ENCODE results near the gene IDUA.
A peak's percentile ranks its signal among the peaks of the same experiment; 100 is the strongest.
"Not testable (repeated sequence)": the region's sequence is repeated elsewhere in the genome, so short reads cannot be mapped to it uniquely, and the experiment has no call there.

Gene IDUA

DNA sequence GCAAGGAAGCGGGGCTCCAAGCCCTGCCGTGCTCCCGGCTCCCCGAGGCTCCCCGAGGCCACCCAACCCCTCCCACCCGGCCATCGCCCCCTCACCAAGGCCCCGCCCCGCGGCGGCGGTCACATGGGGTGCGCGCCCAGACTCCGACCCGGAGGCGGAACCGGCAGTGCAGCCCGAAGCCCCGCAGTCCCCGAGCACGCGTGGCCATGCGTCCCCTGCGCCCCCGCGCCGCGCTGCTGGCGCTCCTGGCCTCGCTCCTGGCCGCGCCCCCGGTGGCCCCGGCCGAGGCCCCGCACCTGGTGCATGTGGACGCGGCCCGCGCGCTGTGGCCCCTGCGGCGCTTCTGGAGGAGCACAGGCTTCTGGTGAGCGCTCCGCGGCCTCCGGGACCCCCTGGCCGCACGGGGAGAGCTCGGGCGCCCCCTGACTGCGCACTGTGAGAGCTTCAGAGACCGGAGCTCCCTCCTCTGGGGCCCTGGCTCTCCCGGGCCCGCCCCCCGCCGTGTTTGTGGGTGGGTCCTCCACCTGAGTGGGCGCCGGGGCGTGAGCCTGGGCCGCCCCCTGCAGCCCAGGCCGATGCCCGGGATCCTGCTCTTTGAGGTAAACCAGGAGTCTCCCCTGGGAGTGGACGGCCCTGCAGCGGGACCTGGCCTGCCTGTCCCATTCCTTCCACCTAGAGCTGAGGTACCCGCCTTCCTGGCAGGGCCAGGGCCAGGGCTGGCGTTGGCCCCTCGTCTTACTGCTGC is at the start of gene IDUA:
TSS of gene IDUA (plus strand) at position 166 of the 745 bp plus-strand sequence. CDS start at position 207, 41 bp downstream.
- DNase-seq (ENCODE audit: low read depth): peak; percentile 76

DNA sequence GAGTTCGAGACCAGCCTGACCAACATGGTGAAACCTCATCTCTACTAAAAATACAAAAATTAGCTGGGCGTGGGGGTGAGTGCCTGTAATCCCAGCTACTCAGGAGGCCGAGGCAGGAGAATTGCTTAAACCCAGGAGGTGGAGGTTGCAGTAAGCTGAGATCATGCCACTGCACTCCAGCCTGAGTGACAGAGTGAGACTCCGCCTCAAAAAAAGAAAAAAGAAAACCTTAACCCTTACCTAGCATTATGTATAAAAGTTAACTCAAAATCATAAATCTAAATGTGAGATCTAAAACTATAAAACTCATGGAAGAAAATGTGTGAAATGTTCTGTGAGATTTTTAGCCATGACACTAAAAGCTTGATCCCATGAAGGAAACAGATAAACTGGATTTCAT is 47.3 kb upstream of the IDUA start:
- not testable (repeated sequence) for DNase-seq (ENCODE audit: low read depth)

DNA sequence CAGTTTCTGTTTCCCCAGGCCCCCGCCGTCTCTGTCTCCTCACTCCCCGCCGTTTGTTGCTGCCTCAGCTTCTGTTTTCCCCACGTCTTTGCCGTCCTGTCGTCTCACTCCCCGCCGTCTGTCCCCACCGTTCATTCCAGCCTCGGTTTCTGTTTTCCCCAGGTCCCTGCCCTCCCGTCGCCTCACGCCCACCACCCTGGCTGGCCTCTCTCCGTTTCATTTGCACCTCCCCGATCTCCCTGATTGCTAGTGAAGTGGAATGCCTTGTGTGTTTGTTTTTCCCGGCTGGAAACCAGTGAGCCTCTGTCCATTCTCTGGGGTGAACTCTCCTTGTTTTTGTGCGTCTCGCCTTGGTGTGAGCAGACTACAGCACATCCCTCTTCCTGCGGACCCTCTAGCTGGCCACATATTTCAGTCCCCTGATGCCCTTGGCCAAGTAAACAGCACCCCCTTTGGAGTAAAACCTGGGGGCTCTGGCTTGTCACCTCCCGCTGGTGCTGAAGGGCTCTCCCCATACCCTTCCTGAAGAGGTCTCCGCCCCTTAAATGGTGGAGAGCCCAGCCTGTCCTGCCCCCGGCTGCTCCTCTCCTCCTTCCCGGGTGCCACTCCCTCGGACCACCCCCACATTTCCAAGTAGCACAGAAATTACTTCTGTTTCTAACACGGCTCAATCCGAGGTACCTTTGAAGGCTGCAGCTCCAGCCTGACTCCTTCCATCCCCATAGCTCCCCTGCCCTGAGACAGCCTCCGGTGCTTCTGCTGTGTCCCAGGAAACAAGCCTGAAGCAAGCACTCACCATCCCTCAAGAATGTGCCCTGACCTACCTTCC is 41.4 kb upstream of the IDUA start:
- DNase-seq (ENCODE audit: low read depth): no peak

DNA sequence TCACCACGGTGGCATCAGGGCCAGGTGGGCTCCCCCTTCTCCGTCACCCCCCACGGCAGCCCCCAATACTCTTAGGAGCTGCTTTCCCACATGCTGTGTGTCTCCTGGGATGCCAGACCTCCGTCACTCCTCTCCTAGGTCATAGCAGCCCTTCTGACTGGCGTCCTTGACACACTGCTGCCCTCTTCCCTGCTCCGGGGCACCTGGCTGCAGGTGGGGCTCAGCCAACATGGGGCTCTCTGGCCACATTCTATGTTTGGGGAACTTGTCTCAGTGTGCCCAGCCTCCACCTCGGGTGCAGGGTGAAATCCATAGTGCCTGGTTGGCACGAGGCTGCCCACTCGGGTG is 40.8 kb upstream of the IDUA start:
- no peak for DNase-seq (ENCODE audit: low read depth)

DNA sequence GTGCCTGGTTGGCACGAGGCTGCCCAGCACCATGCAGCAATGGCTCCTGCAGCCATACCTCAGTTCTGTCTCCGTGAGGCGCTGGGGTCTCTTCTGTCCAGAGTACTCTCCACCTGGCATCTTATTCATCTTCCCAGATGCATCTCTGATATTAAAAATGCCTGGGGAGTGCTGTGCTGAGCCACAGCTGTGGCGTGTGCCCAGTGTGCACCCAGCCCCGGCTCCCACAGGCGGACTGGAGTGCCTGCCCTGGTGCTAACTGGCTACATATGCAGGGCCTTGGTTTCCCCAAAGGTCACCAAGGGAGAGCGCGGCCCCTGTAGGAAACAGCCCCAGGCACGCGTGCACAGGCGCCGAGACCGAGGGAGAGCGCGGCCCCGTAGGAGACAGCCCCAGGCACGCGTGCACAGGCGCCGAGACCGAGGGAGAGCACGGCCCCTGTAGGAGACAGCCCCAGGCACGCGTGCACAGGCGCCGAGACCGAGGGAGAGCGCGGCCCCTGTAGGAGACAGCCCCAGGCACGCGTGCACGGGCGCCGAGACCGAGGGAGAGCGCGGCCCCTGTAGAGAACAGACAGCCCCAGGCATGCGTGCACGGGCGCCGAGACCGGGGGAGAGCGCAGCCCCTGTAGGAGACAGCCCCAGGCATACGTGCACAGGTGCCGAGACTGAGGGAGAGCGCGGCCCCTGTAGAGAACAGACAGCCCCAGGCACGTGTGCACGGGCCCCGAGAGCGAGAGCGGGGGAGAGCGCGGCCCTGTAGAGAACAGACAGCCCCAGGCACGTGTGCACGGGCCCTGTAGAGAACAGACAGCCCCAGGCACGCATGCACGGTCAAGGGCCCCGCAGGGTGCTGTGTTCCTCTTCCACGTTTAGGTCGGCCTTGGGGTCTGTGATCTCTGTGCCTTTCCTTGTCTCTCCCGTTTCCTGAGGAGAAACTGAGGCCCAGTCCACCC is 40.0 kb upstream of the IDUA start:
- no peak for DNase-seq (ENCODE audit: low read depth)

DNA sequence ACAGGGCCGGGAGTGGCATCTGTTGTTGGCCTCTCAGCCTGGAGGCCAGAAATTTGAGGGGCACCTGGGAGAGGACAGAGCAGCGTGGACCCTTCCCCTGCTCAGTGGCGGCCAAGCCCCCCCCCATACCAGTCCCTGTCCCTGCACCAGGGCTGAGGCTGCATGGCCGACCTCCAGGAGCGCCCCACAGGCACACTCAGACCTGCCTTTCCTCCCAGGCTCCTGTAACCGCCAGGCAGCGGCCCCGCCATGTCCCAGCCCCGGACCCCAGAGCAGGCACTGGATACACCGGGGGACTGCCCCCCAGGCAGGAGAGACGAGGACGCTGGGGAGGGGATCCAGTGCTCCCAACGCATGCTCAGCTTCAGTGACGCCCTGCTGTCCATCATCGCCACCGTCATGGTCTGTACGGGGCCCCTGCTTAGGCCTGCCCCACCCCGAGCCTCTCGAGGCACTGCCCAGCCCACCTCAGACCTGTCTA is 39.3 kb upstream of the IDUA start:
- no peak for DNase-seq (ENCODE audit: low read depth)

DNA sequence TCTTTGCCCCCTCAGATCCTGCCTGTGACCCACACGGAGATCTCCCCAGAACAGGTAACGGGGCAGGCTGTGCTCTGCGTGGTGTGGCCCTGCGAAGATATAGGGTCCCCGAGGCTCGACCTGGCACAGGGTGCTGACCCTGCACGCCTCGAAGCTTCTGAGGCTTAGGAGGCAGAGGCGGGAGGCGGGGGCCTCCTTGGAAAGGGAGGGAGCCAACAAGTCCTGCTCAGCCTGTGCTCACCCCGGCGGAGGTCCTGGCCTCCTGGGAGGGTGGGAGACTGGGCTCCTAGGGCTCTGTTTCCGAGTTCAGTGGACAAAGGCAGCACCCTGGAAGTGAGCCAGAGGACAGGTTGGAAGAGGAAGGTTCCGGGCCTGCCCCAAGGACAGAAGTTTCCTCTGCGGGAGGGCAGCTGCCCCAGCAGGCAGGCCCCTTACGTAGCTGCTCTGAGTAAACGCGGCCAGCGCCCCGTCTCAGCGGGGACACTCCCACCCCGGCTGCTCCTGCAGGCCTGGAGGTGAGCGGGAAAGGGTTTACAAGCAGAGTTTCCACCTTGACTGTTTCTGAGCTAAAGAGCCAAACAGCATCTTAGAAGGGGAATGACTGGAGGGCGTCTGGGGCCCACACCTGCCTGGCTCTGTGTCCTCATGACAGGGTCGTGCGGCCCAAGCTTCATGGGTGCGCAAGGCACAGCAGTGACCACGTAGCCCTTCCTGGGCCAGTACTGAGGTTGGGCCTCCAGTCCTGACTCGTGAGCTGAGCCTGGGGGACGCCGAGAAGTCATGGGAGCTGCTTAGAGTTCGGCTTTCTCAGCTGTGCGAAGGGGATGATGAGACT is 38.5 kb upstream of the IDUA start:
- no peak for DNase-seq (ENCODE audit: low read depth)

DNA sequence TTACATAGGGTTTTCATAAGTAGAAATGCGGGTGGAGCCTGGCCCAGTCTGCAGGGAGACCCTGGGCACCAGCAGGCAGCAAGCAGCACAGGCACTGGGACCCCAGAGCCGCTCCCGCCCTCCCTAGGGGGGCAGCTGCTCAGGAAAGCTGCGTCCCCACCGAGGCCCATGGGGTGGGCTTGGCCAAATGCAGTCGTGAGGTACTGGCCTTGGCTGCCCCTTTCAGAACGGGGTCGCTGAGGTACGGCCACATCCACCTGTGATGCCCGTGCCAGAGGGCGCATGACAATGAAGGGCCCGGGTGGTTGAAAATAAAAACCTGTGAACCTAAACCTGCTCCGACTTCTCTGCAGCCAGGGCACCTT is 37.9 kb upstream of the IDUA start:
- DNase-seq (ENCODE audit: low read depth): no peak

DNA sequence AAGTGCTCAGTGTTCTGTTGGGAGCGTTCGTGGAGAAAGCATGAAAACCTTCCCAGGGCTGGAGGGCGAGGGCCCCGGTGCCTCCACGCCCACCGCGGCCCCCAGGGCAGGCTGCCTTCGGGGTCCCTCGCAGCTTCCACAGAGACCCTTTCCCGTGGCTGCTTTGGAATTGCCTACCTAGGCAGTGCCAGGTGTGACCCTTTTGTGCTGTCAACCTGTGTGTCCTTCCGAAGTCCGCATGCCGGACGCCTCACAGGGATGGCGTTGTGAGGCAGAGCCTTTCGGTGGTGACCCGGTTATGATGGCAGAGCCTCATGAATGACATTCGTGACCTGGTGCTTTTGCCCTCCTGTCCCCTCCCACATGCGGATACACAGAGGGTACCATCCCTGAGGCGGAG is 37.2 kb upstream of the IDUA start:
- no peak for DNase-seq (ENCODE audit: low read depth)

DNA sequence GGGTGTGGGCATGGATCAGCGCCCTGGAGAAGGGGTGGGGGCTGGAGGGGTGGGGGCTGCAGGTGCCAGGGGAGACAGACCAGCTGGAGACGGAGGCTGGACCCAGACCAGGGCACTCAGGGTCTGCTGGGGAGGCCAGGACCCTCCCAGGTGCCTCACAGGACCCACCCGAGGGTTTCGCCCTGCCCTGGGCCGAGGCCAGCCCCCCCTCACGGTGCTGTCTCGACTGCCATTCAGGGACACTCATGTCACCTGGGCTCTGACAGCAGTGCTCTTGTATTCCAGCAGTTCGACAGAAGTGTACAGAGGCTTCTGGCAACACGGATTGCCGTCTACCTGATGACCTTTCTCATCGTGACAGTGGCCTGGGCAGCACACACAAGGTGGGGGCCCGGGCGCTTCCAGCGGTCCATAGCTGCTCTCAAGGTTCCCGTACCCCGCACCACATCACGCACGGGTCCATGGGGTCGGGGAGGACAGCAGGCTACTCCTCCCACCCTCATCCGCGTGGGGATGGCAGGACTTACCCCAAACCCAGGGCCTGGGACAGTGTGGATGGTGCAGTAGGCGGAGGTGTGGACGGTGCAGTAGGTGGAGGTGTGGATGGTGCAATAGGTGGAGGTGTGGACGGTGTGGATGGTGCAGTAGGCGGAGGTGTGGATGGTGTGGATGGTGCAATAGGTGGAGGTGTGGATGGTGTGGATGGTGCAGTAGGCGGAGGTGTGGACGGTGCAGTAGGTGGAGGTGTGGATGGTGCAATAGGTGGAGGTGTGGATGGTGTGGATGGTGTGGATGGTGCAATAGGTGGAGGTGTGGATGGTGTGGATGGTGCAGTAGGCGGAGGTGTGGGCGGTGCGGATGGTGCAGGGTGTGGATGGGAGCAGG is 36.5 kb upstream of the IDUA start:
- DNase-seq (ENCODE audit: low read depth): no peak

DNA sequence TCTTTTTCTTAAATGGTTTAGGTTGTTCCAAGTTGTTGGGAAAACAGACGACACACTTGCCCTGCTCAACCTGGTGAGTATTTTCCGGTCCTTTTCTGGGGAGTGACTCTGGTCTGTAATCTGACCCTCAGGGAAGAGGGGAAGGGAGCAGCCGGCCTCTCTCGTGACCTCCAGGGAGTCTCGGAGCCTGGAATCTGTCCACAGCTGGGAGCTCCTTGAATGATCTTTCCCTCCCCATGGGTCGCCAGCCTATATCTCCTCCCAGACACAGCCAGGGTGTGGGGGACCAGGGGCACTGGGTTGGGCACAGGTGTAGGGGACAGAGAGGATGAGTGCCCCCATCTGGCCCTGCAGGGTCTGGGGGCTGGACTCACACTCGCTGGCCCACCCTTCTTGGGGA is 35.7 kb upstream of the IDUA start:
- DNase-seq (ENCODE audit: low read depth): no peak

DNA sequence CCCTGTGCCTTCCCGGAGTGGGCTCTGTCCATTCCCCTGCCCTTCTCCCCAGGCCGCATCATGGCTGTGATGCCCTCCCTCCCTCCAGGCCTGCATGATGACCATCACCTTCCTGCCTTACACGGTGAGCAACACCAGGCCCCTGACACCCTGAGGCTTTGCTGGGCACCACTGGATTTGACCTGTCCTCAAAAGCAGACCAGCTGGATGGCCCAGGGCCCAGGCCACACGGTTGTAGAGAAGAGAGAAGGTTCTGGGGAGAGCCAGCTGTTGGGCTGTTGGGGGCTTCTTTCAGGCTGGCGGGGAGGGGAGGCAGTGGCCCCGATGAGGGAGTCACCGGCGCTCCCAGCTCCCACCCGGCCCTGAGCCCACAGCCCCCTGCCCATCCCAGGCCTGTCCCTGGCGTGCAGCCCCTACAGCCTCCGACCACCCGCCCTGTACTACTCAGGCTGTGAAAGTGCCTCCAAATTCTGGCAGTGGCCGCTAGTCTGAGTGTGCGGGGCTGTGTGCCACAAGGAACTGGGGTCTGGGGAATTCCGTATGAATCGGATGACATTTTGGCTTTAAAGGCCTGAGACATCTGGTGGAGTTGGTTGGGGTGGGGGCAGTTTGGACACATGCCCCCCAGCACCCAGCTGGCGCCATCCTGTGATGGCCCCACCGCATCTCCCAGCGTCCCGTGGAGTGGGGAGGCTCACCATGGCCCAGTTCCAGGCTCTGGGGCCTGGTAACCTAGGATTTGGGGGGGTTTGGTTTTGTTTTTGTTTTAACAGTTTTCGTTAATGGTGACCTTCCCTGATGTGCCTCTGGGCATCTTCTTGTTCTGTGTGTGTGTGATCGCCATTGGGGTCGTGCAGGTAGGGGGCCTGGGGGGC is 35.0 kb upstream of the IDUA start:
- DNase-seq (ENCODE audit: low read depth): no peak

DNA sequence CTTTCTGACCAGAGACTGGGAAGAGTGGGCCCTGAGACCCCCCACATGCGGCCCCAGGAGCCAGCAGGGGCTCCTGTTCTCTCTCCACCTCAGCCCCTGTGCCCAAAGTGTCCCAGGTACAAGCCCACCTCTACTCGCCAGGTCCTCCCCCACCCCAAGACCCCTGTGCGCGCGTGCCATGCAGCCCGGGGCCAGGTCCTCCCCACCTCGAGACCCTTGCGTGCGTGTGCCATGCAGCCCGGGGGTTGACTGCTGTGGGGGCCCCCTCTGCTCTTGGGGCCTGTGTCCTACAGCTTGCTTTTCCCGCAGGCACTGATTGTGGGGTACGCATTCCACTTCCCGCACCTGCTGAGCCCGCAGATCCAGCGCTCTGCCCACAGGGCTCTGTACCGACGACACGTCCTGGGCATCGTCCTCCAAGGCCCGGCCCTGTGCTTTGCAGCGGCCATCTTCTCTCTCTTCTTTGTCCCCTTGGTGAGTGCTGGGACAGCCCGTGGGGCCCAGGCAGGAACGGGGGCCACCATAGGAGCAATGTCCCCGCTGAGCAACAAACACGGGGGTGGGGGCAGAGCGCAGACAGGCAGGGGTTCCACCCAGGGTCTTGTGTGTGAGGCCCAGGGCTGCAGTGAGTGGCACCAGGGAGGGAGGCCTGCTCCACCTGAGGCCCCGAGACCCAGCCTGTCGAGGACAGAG is 33.8 kb upstream of the IDUA start:
- no peak for DNase-seq (ENCODE audit: low read depth)

DNA sequence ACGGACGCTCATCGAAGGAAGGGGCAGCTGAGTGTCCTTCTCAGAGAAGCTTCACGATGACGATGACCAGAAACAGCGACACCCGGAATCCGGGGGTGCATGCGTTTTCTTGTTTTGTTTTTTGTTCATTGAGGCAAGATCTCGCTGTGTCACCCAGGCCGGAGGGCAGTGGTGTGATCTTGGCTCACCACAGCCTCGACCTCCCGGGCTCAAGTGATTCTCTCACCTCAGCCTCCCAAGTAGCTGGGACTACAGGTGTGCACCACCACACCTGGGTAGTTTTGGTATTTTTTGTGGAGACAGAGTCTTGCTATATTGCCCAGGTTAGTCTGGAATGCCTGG is 33.3 kb upstream of the IDUA start:
- DNase-seq (ENCODE audit: low read depth): no peak

DNA sequence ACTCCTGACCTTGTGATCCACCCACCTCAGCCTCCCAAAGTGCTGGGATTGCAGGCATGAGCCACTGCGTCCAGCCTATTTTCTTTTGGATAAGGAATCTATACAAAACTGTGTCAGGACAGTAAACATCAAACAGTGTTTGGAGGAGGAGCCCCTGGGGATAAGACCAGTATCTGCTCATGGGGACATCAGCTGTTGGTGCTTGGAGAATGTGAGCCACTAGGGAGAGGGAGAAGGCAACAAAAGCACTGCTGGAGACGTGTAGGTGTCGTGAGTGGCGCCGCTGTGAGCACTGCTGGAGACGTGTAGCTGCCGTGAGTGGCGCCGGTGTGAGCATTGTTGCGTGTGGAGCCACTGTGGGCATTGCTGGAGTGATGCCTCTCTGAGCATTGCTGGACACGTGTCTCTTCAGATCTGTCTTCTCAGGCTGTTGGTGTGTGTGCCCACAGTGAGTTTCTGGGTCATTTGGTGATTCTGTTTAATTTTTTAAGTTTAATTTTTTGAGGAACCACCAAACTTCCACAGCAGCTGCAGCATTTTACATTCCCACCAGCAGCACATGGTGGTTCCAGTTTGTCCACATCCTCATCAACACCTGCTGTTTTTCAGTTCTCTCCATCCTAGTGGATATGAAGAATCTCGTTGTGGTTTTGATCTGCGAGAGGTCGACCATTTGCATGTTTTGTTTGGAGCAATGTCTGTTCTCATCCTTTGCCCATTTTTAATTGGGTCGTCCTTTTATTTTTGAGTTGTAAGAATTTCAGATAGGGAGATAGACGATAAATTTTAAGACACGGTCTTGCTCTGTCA is 32.4 kb upstream of the IDUA start:
- DNase-seq (ENCODE audit: low read depth): no peak

DNA sequence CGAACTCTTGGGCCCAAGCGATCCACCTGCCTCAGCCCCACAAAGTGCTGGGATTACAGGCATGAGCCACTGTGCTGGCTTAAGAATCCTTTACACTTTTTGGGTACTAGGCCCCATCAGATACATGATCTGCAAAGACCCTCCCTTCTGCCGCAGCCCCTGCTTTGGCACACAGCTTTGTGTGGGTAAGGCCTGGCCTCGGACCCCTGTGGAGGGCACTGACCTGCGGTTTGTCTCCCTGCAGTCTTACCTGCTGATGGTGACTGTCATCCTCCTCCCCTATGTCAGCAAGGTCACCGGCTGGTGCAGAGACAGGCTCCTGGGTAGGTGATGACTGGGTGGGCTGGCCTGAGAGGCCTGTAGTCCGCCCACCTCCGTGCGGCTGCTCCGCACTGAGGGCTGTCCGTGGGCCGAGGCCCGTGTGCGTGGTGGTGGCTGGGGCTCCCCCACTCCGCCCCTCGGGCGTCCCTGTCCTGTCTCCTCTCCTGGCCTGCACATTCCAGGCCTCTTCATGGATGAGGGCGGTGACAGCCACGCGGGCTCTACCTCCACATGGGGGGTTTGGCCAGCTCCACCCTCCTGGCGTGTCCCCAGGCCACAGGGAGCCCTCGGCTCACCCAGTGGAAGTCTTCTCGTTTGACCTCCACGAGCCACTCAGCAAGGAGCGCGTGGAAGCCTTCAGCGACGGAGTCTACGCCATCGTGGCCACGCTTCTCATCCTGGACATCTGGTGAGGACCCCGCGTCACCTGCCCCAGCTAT is 31.5 kb upstream of the IDUA start:
- DNase-seq (ENCODE audit: low read depth): no peak

DNA sequence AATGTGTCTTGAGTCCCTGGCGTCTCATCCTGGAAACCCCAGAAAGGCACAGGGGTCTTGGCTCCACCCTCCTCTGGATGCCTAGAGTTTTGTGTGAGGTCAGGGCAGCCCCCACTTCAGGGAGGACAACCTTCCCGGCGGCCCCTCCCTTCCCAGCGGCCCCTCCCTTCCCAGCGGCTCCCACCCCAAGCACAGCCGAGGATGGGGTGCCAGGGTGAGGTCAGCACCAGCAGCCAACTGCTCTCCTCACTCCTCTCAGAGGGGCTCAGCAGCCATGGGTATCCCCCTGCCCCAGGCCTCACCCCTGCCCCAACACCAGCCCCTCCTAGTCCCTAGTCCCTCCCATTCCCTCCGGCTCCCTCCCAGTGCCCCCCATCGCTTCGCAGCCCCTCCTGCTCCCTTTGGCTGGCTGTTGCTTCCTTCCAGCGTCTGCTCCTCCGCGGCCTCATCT is 30.9 kb upstream of the IDUA start:
- DNase-seq (ENCODE audit: low read depth): no peak

All from stimulated activated CD8-positive, alpha-beta memory T cell treated with anti-CD3 and anti-CD28 coated beads, Interleukin-7, amount 100 ng/mL, for 24 hours (primary cell).